Vagina (tissue), 2 donors: Measurements from ENCODE around the gene FMN2.

Experiments used
- CTCF ChIP-seq, 3 experiments: fragments of 450-650 bp in 2 of 3; fragments of 200-600 bp in 1 of 3; sonication (generic) in 1 of 3; IDR thresholded peaks; one replicate each; pipeline ENCODE4 v1.5.1; 2017 to 2019; ENCODE audit warnings: antibody characterized with exemption in 3 of 3, mild to moderate bottlenecking in 2 of 3, moderate library complexity in 2 of 3
- POLR2AphosphoS5 ChIP-seq, 2 donors: sonication (generic); formaldehyde crosslinking; IDR thresholded peaks; one replicate each; pipeline ENCODE4 v1.9.0; 2017; ENCODE audit warnings: antibody characterized with exemption in 2 of 2, mild to moderate bottlenecking in 2 of 2, low read depth in 1 of 2; ENCODE audit not compliant: insufficient read depth in 1 of 2

GRCh38 chr1:240169188-240169587, 77.5 kb downstream of the FMN2 start:
- no peak for TF ChIP-seq CTCF (IDR thresholded peaks at IDR 0.05)
- TF ChIP-seq POLR2AphosphoS5 (IDR thresholded peaks at IDR 0.05; ENCODE audit: insufficient read depth in 1 of 2, low read depth in 1 of 2): no peak
